DMS153 treated with DMSO at 0.1 percent for 48 hours (cell line): ENCODE measurements around the gene BAG3.
"Not testable (repeated sequence)": the region's sequence is repeated elsewhere in the genome, so short reads cannot be mapped to it uniquely, and the experiment has no call there.

Experiments used
- DNase-seq: peaks from one replicate; lab custom pipeline; 2025; ENCODE audit not compliant: unreplicated experiment; lab: John Stamatoyannopoulos, UW

Gene BAG3

DNA sequence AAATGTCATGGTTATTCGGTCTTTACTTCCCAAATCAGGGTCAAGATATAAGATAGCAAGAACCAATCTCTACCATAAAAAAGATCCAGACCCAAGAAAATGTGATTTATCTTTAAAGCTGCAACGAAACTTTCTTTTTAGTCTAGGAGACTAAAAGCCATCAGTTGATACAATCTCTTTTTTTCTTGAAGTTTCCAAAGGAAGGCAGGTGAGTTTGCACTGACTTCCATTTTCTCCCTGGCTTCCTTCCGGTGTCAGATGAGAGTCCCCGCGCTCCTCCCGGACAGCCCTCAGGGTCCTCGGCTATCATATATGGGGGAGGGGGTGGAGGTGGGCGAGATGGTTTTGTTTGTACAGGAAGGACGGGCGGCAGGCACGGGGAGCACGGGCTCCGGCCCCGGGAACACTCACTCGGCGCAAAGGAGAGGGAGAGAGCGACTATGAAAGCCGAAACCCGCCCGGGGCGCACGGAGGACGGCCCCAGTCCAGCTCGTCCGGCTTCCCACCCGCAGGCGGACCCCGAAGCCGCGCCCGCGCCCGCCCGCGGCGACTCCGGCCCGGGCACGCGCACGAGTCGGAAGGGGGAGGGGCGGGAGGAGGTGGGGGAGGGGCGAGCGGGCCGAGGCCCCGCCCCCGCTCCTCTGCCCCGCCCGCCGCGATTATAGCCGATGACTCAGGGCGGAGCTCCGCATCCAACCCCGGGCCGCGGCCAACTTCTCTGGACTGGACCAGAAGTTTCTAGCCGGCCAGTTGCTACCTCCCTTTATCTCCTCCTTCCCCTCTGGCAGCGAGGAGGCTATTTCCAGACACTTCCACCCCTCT is at the start of gene BAG3:
Gene BAG3 (plus strand): TSS at position 689 of the 822 bp plus-strand sequence. CDS start 296 bp downstream, outside the sequence.
- peak; percentile 53 for DNase-seq

GRCh38 chr10:119602241-119603095 is 48.7 kb upstream of the BAG3 start:
- no peak for DNase-seq

GRCh38 chr10:119604468-119604867 is 46.7 kb upstream of the BAG3 start:
- DNase-seq, result no peak

- peak; percentile 30 for DNase-seq
Observed at GRCh38 chr10:119608316-119609155, 42.6 kb upstream of the BAG3 start.

GRCh38 chr10:119609516-119609915 is 41.7 kb upstream of the BAG3 start:
- DNase-seq, result no peak

- DNase-seq, result no peak
Observed at GRCh38 chr10:119611433-119611832, 39.7 kb upstream of the BAG3 start.

- DNase-seq, result no peak
Observed at GRCh38 chr10:119613741-119614140, 37.4 kb upstream of the BAG3 start.

DNA sequence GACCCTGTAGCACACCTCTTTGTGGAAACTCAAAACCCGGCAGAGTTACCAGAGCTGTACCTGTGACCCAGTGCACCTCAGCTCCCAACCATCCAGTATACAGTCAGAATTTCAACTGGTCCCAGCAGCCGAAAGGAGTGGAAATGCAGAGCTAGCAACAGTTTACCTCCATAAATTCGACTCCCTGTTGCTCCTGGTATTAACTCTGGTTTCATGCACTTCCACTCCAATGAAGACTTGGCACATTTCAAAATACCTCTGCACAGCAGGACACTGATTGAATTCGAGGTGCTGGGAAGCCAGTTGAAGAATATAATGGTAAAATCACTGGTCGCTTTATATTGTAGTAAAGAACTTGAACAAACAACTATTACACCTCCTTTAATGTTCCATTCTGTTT is 36.5 kb upstream of the BAG3 start:
- DNase-seq, result no peak

DNA sequence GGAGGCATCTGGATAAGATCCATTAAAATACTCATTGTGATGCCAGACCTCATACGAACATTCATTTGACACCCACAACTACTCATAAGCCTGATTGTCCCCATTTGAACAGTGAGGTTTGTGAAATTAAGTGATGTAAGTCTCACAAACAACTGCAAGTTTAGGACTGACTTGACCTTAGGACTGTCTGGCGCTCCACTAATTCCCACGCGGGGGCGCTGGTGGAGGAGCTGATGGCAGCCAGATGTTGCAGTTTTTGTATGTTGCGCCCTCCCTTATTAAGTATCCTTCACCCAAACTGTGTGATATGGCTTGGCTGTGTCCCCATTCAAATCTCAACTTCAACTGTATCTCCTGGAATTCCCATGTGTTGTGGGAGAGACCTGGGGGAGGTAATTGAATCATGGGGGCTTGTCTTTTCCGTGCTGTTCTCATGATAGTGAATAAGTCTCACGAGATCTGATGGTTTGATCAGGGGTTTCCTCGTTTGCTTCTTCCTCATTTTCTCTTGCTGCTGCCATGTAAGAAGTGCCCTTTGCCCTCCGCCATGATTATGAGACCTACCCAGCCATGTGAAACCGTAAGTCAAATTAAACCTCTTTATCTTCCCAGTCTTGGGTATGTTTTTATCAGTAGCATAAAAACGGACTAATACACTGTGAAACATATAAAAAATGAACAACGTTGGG is 34.2 kb upstream of the BAG3 start:
- DNase-seq, result no peak

DNA sequence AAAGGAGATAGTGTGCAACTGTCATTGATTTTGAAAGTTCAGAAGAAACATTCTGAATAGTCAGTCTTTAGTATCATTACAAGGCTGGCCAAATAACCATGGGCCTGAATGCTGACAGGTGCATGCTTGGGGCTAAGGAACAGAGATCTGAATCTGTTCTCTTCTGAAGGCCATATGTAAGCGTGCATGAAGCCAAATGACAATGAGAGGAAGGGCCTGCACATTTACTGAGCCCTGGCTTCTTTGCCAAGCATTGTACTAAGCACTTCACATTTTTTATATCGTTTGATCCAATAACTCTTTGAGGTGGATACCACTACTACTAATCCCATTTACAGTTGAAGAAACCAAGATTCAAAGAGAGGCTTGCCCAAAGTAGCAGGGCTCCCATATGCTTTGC is 32.0 kb upstream of the BAG3 start:
- DNase-seq, result no peak

DNA sequence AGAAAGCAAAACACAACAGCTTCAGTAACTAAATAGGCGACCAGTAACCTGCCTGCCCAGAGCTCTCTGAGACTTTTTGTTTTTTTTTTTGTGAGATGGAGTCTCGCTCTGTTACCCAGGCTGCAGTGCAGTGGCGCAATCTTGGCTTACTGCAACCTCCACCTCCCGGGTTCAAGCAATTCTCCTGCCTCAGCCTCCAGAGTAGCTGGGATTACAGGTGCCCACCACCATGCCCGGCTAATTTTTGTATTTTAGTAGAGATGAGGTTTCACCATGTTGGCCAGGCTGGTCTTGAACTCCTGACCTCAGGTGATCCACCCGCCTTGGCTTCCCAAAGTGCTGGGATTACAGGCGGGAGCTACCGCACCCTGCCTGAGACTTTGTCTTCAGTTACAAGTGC is 31.4 kb upstream of the BAG3 start:
- not testable (repeated sequence) for DNase-seq

DNA sequence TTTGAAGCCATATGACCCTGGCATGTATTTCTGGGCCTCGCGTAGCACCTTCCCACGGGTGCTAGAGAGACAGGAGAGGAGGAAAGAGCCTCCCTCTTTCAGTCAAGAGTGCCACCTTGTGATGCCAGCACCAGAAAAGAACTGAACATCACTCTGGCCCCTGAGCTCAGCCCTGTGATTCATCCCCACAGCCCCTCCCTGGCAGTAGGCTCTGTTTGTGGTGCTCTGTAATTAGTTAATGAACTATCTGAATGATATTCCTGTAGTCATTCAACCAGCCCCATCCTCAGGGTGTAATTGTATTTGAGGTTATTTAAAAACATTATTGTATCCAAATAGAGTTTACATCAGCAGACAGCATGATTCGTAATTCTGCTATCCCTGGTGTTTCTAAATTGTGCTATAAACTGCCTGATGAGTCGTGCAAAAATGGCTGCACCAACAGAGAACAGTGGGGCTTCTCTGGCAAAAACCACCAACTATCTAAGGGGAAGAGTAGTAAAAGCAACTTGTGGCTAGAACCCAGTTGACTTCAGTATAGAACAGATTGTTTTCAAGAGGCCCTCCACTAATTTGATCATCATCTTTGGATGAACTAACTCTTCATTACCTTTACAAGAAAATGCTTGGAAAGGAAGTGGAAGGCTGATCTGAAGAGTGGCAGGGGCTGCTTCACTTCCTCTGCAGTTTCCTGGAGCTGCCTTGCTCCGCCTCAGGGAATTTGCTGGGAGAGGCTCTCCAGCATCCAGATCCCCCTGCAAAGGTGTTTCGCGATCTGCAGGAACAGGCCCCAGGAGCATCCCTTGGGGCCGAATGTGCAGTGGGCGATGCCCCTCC is 30.7 kb upstream of the BAG3 start:
- no peak for DNase-seq

DNA sequence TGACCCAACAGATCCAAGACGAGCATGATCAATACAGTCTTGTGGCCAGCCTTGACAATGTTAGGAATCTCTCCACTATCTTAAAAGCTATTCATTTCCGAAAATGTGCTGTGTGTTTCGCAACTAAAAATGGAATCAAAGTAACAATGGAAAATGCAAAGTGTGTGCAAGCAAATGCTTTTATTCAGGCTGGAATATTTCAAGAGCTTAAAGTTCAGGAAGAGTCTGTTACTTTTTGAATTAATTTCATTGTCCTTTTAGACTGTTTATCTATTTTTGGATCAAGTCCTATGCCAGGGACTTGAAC is 30.1 kb upstream of the BAG3 start:
- no peak for DNase-seq

GRCh38 chr10:119625570-119626280 is 25.5 kb upstream of the BAG3 start:
- DNase-seq, result no peak

DNA sequence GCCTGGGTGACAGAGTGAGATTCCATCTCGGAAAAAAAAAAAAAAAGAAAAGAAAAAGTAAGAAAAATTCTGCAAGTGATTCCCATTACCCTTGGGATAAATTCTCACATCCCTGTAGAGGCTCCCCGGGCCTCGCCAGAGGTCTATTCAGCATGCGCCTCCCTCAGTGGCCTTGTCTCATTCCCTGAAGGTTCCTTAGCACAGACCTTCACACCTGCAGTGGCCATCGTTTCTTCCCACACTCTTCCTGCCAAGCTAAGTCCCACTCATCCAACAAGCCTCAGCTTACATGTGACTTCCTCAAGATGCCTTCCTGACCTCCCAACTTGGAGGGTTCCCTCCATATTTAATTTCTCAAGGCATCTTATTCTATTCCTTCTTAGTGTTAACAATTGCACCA is 20.9 kb upstream of the BAG3 start:
- DNase-seq, result no peak

- no peak for DNase-seq
Observed at GRCh38 chr10:119633538-119634218, 17.5 kb upstream of the BAG3 start.

GRCh38 chr10:119634219-119634544 is 17.0 kb upstream of the BAG3 start:
- no peak for DNase-seq

GRCh38 chr10:119637631-119638030 is 13.5 kb upstream of the BAG3 start:
- DNase-seq, result no peak

- no peak for DNase-seq
Observed at GRCh38 chr10:119638982-119639381, 12.2 kb upstream of the BAG3 start.
